ENCODE results near the gene CNOT4. TPM values are rescaled to one million over a fixed set of nuclear protein-coding genes. Genes with fewer than 3 reads are reported as not detected.

CNOT4 gene
- total and polyA plus RNA-seq, 2 of the 8 experiments (the other 6 are each of a cell fraction or from before 2014, with no cell fraction given), result 10.9 to 25.8 TPM

DNA sequence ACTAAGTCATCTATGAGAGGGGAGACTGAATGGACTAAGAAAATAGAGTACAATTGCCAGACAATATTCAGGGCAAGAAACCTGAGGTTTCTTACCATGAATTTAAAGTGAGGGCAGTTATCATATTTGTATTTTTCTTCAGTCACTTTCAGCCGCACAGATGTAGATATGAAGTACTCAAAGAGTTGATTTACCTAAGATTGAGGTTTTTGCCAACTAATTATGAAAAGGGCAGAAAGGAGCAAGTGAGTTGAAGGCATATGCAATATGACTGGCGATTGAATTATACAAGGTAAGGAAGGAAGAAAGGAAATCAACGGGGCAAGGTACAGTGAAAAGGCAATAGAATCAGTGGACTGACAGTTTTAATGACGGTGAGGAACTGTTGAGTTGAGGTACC is 17.8 kb downstream of the CNOT4 start:
- H3K4me3 ChIP-seq (ENCODE audit: extremely low read depth in 1 of 4, insufficient read depth in 2 of 4, low read depth in 3 of 4, low read length in 4 of 4), result no peak overlapping the region
- no peaks in the 10 kb centered on the region for H3K27me3 ChIP-seq (replicated peaks in 1 of 4; ENCODE audit: control insufficient read depth in 3 of 4, extremely low read depth in 1 of 4, insufficient read depth in 3 of 4, low read length in 3 of 4)
- H2BK5ac ChIP-seq (ENCODE audit: low read depth, low read length), result no peak overlapping the region
- WGBS, 2 experiments (ENCODE audit: extremely low coverage in 1 of 2, insufficient coverage in 1 of 2, insufficient read length in 1 of 2, insufficient replicate concordance in 2 of 2, low coverage in 1 of 2, low lambda C conversion rate in 2 of 2, missing lambda C conversion rate in 1 of 2), result 85% methylated on average over 4 of the region's 4 CpGs; no CpG with 5 or more reads in 1 of the 2 experiments
- H2BK20ac ChIP-seq (ENCODE audit: low read length), result no peak overlapping the region
- no peak for FAIRE-seq
- H2BK120ac ChIP-seq (replicated peaks; ENCODE audit: low read depth, low read length), result no peak overlapping the region
- DNase-seq (ENCODE audit: low read depth in 1 of 2, low spot score in 2 of 2), result no peak
- H3K36me3 ChIP-seq (ENCODE audit: control insufficient read depth in 2 of 4, insufficient read depth in 4 of 4, low read length in 3 of 4), result no peaks in the 10 kb centered on the region
- 0 out of 2 replicates have a peak overlapping the region, but pooled peaks have one; percentile 6 for H2AK5ac ChIP-seq (ENCODE audit: low read depth, low read length)
- H4K91ac ChIP-seq (replicated peaks; ENCODE audit: insufficient read length, low read length), result no peak overlapping the region
- no peaks in the 10 kb centered on the region for H3K4me1 ChIP-seq (replicated peaks in 1 of 4; ENCODE audit: control insufficient read depth in 3 of 4, insufficient read depth in 4 of 4, low read length in 3 of 4)
- no peak overlapping the region for H4K8ac ChIP-seq (ENCODE audit: extremely low read depth, insufficient read depth, low read length)
- 0 out of 2 replicates have a peak, but pooled peaks cover 2% of the 10 kb centered on the region for H3K23me2 ChIP-seq (ENCODE audit: low read depth, low read length)
- POLR2A ChIA-PET (ENCODE audit: partially characterized antibody), result no interaction called here
- H3K56ac ChIP-seq (replicated peaks; ENCODE audit: insufficient read length, low read depth, low read length), result no peak overlapping the region
- no peak overlapping the region for H3K27ac ChIP-seq (ENCODE audit: low read depth, low read length)
- no peak overlapping the region for H3K9ac ChIP-seq (replicated peaks in 1 of 4; ENCODE audit: extremely low read depth in 1 of 4, low read depth in 3 of 4, low read length in 3 of 4)
- CTCF ChIA-PET (ENCODE audit: partially characterized antibody), result no interaction called here
- peaks cover 0 to 3% of the 10 kb centered on the region in 2 experiments for H4K20me1 ChIP-seq (replicated peaks in 1 of 2; ENCODE audit: control insufficient read depth in 1 of 2, insufficient read depth in 2 of 2, low read length in 2 of 2)
- H4K5ac ChIP-seq (ENCODE audit: insufficient read length, low read depth, low read length), result no peak overlapping the region
- H2BK12ac ChIP-seq (ENCODE audit: low read depth, low read length), result no peak overlapping the region
- no peak overlapping the region for H2AFZ ChIP-seq (ENCODE audit: low read length)
- H3K23ac ChIP-seq (ENCODE audit: insufficient read length), result no peak overlapping the region
- no peak overlapping the region for H3K4me2 ChIP-seq (ENCODE audit: insufficient read depth in 1 of 2, low read depth in 2 of 2, low read length in 2 of 2)
- no peaks in the 10 kb centered on the region for H3K9me3 ChIP-seq (ENCODE audit: insufficient read depth in 2 of 2, low read depth in 1 of 2, low read length in 1 of 2)
- H2BK15ac ChIP-seq (ENCODE audit: low read length), result no peak overlapping the region
- no peak overlapping the region for H3K4ac ChIP-seq (replicated peaks; ENCODE audit: insufficient read length, low read depth, low read length)
- no peak overlapping the region for H3K14ac ChIP-seq (ENCODE audit: insufficient read length)
- H3K79me2 ChIP-seq (ENCODE audit: control insufficient read depth in 1 of 2, insufficient read depth in 2 of 2, low read length in 2 of 2), result peaks cover 0 to 86% of the 10 kb centered on the region in 2 experiments; a peak in 3 of 4 replicates
- H3K18ac ChIP-seq (ENCODE audit: extremely low read depth, low read length), result no peak overlapping the region
- peaks cover 2% of the 10 kb centered on the region for H3K79me1 ChIP-seq (ENCODE audit: low read depth, low read length)
